VCaP (cell line): ENCODE results near the gene SENP7.

Source experiments
- H3K27ac ChIP-seq: fragments of 450-650 bp; 2 replicates; pipeline ENCODE4 v1.5.1; 2017
- CTCF ChIP-seq: fragments of 450-650 bp; conservative IDR thresholded peaks from 2 replicates; pipeline ENCODE4 v1.5.1; 2017; ENCODE audit warnings: mild to moderate bottlenecking, moderate library complexity

SENP7 gene

GRCh38 chr3:101391413-101391950 lies 121.5 kb downstream of the SENP7 start:
- H3K27ac ChIP-seq, result no peak overlapping the region
- no peak for TF ChIP-seq CTCF

GRCh38 chr3:101388706-101389105 lies 124.3 kb downstream of the SENP7 start:
- no peak for TF ChIP-seq CTCF

GRCh38 chr3:101387351-101387750 lies 125.7 kb downstream of the SENP7 start:
- H3K27ac ChIP-seq, result no peak overlapping the region
- TF ChIP-seq CTCF, result no peak

More at GRCh38 chr3:101388706-101389105, 124.3 kb downstream of the SENP7 start:
- no peak overlapping the region for H3K27ac ChIP-seq

- TF ChIP-seq CTCF, result no peak
- no peak overlapping the region for H3K27ac ChIP-seq
These were observed 128.6 kb downstream of the SENP7 start for GRCh38 chr3:101384426-101384825.

- no peak overlapping the region for H3K27ac ChIP-seq
- no peak for TF ChIP-seq CTCF
These were observed 129.4 kb downstream of the SENP7 start for GRCh38 chr3:101383656-101384055.

- TF ChIP-seq CTCF, result no peak
- no peak overlapping the region for H3K27ac ChIP-seq
These were observed 129.8 kb downstream of the SENP7 start for GRCh38 chr3:101383156-101383575.

GRCh38 chr3:101381809-101382208 lies 131.2 kb downstream of the SENP7 start:
- no peak overlapping the region for H3K27ac ChIP-seq
- TF ChIP-seq CTCF, result peak; percentile 75
